HCT116 (cell line): ENCODE results near the gene TIGIT. TPM values are rescaled to one million over a fixed set of nuclear protein-coding genes. Genes with fewer than 3 reads are reported as not detected.

Experiments used
- ATAC-seq: fragments of 200-7000 bp; cut with Tn5 transposase; 2 replicates; pipeline ENCODE4 v1.9.1; 2020; ENCODE audit warnings: mild to moderate bottlenecking, moderate library complexity
- BruUV-seq: library from RNA; stranded (reverse); fragments of 400-500 nt; replicated peaks from 2 replicates; lab custom pipeline; 2021; lab: Mats Ljungman, UMichigan
- CTCF ChIA-PET: fragments of 300-600 bp; sonication (Branson Sonifier 250); formaldehyde crosslinking; loops from one replicate; lab custom pipeline; 2021; ENCODE audit warnings: antibody characterized with exemption; lab: Charles Lee
- POLR2A ChIA-PET: fragments of 300-600, 350-600 bp; sonication (Branson Sonifier 250); formaldehyde crosslinking; loops from one replicate; lab custom pipeline; 2021; ENCODE audit warnings: antibody characterized with exemption; lab: Charles Lee
- RAD21 ChIA-PET, 2 experiments: fragments of 300-600 bp; sonication (Branson Sonifier 250); formaldehyde crosslinking; loops; one replicate each; lab custom pipeline; 2023; ENCODE audit warnings: low total read pairs in 2 of 2; ENCODE audit not compliant: uncharacterized antibody in 2 of 2, unreplicated experiment in 2 of 2, low non-redundant PET in 1 of 2; lab: Charles Lee
- DNase-seq: peaks from one replicate; pipeline ENCODE4 v3.0.0-alpha.2; 2010; ENCODE audit warnings: low read depth, low spot score
- H2AFZ ChIP-seq: fragments of 200-600 bp; shearing (Covaris generic), sonication (generic); 2 replicates; pipeline ENCODE4 v1.6.1; 2017; ENCODE audit warnings: low read depth, mixed run types, mixed read lengths, antibody characterized with exemption, low read length; ENCODE audit not compliant: poor library complexity, severe bottlenecking
- H3K27ac ChIP-seq: 2 replicates; pipeline ENCODE4 v1.5.1; 2012; ENCODE audit warnings: low read depth, low read length
- H3K27me3 ChIP-seq: fragments of 200-600 bp; sonication (generic); 2 replicates; pipeline ENCODE4 v1.6.1; 2016; ENCODE audit warnings: mixed run types, low read length, mixed read lengths; ENCODE audit not compliant: insufficient read depth
- H3K36me3 ChIP-seq, 2 experiments: fragments of 200-500 bp in 1 of 2; fragments of 200-600 bp in 1 of 2; sonication (Bioruptor generic) in 1 of 2; sonication (generic) in 1 of 2; 2 replicates each; pipeline versions ENCODE4 v1.5.1 to v1.6.1; 2014 to 2016; ENCODE audit warnings: low read length in 2 of 2, inconsistent platforms in 1 of 2, mixed read lengths in 1 of 2, mixed run types in 1 of 2; ENCODE audit not compliant: insufficient read depth in 2 of 2, control insufficient read depth in 1 of 2
- H3K4me1 ChIP-seq, 2 experiments: fragments of 200-600 bp in 1 of 2; sonication (generic) in 1 of 2; 2 replicates each; pipeline versions ENCODE4 v1.5.1 to v1.6.1; 2012 to 2017; ENCODE audit warnings: low read length in 2 of 2, inconsistent platforms in 1 of 2, mild to moderate bottlenecking in 1 of 2, mixed read lengths in 1 of 2, mixed run types in 1 of 2, moderate library complexity in 1 of 2; ENCODE audit not compliant: insufficient read depth in 2 of 2, control insufficient read depth in 1 of 2
- H3K4me2 ChIP-seq: fragments of 200-600 bp; sonication (generic); 2 replicates; pipeline ENCODE4 v1.6.1; 2017; ENCODE audit warnings: mixed run types, low read length, mixed read lengths
- H3K4me3 ChIP-seq, 2 experiments: fragments of 200-600 bp in 1 of 2; sonication (generic) in 1 of 2; replicated peaks in 1 of 2; 2 replicates each; pipeline ENCODE4 v1.5.1; 2011 to 2016; ENCODE audit warnings: low read length in 2 of 2, control low read depth in 1 of 2, low read depth in 1 of 2, mild to moderate bottlenecking in 1 of 2, mixed read lengths in 1 of 2, mixed run types in 1 of 2
- H3K79me2 ChIP-seq: fragments of 200-600 bp; sonication (generic); 2 replicates; pipeline ENCODE4 v1.6.1; 2017; ENCODE audit warnings: mild to moderate bottlenecking, mixed run types, low read length, moderate library complexity, mixed read lengths; ENCODE audit not compliant: insufficient read depth
- H3K9ac ChIP-seq: fragments of 200-600 bp; sonication (generic); 2 replicates; pipeline ENCODE4 v1.6.1; 2016; ENCODE audit warnings: low read length, mixed read lengths
- H3K9me2 ChIP-seq: fragments of 200-600 bp; sonication (generic), shearing (Covaris generic); 2 replicates; pipeline ENCODE4 v1.6.1; 2017; ENCODE audit warnings: mixed run types, mild to moderate bottlenecking, moderate library complexity; ENCODE audit not compliant: insufficient read depth
- H3K9me3 ChIP-seq, 2 experiments: fragments of 200-500 bp in 1 of 2; fragments of 200-600 bp in 1 of 2; sonication (Bioruptor generic) in 1 of 2; sonication (generic) in 1 of 2; 2 replicates each; pipeline ENCODE4 v1.6.1; 2014 to 2017; ENCODE audit warnings: low read length in 2 of 2, mixed read lengths in 2 of 2, inconsistent platforms in 1 of 2, low read depth in 1 of 2, mild to moderate bottlenecking in 1 of 2, mixed run types in 1 of 2, moderate library complexity in 1 of 2; ENCODE audit not compliant: control insufficient read depth in 1 of 2, insufficient read depth in 1 of 2
- H4K20me1 ChIP-seq: fragments of 200-600 bp; sonication (generic), shearing (Covaris generic); 2 replicates; pipeline ENCODE4 v1.6.1; 2017; ENCODE audit warnings: mixed run types, mild to moderate bottlenecking, moderate library complexity; ENCODE audit not compliant: insufficient read depth
- CBX3 ChIP-seq: IDR thresholded peaks from 2 replicates; pipeline ENCODE4 v1.6.1; 2012; ENCODE audit warnings: low read depth
- MAX ChIP-seq: IDR thresholded peaks from 2 replicates; pipeline ENCODE4 v1.6.1; 2012
- POLR2AphosphoS5 ChIP-seq: IDR thresholded peaks from 2 replicates; pipeline ENCODE4 v1.6.1; 2011; ENCODE audit warnings: mild to moderate bottlenecking, low read depth, low read length, moderate library complexity
- REST ChIP-seq: IDR thresholded peaks from 2 replicates; pipeline ENCODE4 v1.6.1; 2012; ENCODE audit warnings: low read depth
- SP1 ChIP-seq: IDR thresholded peaks from 2 replicates; pipeline ENCODE4 v1.6.1; 2012; ENCODE audit warnings: low read depth
- TCF7L2 ChIP-seq: IDR thresholded peaks from 2 replicates; pipeline ENCODE4 v1.7.0; 2011; ENCODE audit warnings: borderline replicate concordance, inconsistent platforms; ENCODE audit not compliant: insufficient read depth, insufficient read length; ENCODE audit errors: extremely low read depth
- ZBTB33 ChIP-seq: IDR thresholded peaks from 2 replicates; pipeline ENCODE4 v1.6.1; 2011; ENCODE audit warnings: mild to moderate bottlenecking, low read length, moderate library complexity; ENCODE audit not compliant: insufficient replicate concordance; ENCODE audit errors: extremely low read depth
- intact Hi-C: fragments of 100-400 bp; cut with micrococcal nuclease; formaldehyde crosslinking; loops from 2 replicates; pipeline ENCODE4 v1.10.0; 2022
- total RNA-seq: library from RNA; stranded (reverse); gene quantifications from one replicate; pipeline ENCODE4 v1.2.1, GENCODE V29; 2021; ENCODE audit not compliant: unreplicated experiment

The TIGIT gene
- total RNA-seq, 1 experiment from 2014 or later, result 0.07 TPM

- Histone ChIP-seq H3K9ac (no peak overlapping the region), H3K4me3 (no peak overlapping the region), H4K20me1 (no peaks in the 10 kb centered on the region), H2AFZ (no peak overlapping the region), H3K79me2 (peaks cover 9% of the 10 kb centered on the region; the same call in 1 of the 2 replicates), H3K36me3 (peaks cover 0 to 5% of the 10 kb centered on the region in 2 experiments; a peak in 1 of 4 replicates), H3K27ac (no peak overlapping the region), H3K4me1 (no peaks in the 10 kb centered on the region), H3K9me3 (no peaks in the 10 kb centered on the region), H3K9me2 (no peaks in the 10 kb centered on the region), H3K27me3 (no peaks in the 10 kb centered on the region), H3K4me2 (no peak overlapping the region)
- ATAC-seq (no peak), DNase-seq (no peak)
- no peak for TF ChIP-seq MAX
- TF ChIP-seq POLR2AphosphoS5, result no peak
- TF ChIP-seq TCF7L2, result no peak
- TF ChIP-seq SP1, result no peak
- no peak for TF ChIP-seq ZBTB33
- TF ChIP-seq CBX3, result no peak
- no peak for TF ChIP-seq REST
- RAD21 ChIA-PET, result no interaction called here
- intact Hi-C loops, result no loop called here
- no TSS peak for BruUV-seq
- POLR2A ChIA-PET, result no interaction called here
- CTCF ChIA-PET, result no interaction called here
Measured at GRCh38 chr3:114351123-114351821, 57.4 kb downstream of the TIGIT start.
